ENCODE data around the gene SPOUT1.

The SPOUT1 gene

GRCh38 chr9:128821584-128822406 lies 7.8 kb downstream of the SPOUT1 start:
- no peaks in the 10 kb centered on the region for H3K27me3 ChIP-seq (ENCODE audit: control insufficient read depth, insufficient read depth, low read length)
- H3K9me3 ChIP-seq (ENCODE audit: control insufficient read depth, insufficient read depth, low read depth, low read length) = no peaks in the 10 kb centered on the region
- no peak overlapping the region for H3K9ac ChIP-seq (ENCODE audit: low read length)
- peaks cover 65% of the 10 kb centered on the region for H3K36me3 ChIP-seq (ENCODE audit: control insufficient read depth, insufficient read depth, low read length)
- H3K4me3 ChIP-seq (ENCODE audit: low read depth, low read length) = no peak overlapping the region
- no peak overlapping the region for H3K27ac ChIP-seq (ENCODE audit: low read depth, low read length)
- peaks cover 11% of the 10 kb centered on the region for H3K4me1 ChIP-seq (ENCODE audit: control insufficient read depth, insufficient read depth, low read length)

DNA sequence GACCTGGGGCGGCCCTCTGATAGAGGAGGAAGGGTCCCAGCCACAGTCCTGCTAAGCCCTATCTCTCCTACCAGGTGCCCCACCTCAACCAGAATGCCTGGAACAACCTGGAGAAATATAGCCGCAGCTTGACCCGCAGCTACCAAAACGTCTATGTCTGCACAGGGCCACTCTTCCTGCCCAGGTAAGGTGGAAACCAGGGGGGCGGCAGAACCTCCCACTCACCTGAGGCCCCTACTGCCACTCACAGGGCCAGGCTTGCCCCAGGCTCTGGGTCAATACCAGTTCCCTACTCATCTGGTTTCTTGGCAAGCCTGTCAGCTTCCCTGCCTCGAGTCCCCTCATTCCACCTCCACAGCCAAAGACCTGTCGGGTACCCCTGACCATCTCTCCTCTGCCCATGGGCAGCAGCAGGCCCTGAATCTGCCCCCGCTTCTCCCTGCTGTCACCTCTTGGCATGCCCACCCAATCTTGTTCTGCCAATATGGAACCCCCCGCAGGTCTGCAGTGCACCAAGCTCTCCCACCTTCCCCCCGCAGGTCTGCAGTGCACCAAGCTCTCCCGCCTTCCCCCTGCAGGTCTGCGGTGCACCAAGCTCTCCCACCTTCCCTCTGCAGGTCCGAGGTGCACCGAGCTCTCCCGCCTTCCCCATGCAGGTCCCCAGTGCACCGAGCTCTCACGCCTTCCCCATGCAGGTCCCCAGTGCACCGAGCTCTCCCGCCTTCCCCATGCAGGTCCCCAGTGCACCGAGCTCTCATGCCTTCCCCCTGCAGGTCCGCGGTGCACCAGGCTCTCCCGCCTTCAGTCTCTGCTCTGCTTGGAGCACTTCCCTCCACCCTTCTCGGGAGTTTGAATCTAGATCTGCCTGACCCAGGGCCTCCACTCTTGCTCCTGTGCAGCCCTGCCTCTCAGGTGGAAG lies 8.7 kb downstream of the SPOUT1 start:
- Histone ChIP-seq H3K4me1 (ENCODE audit: control insufficient read depth, insufficient read depth, low read length) (peaks cover 11% of the 10 kb centered on the region), H3K27ac (ENCODE audit: low read depth, low read length) (no peak overlapping the region), H3K36me3 (ENCODE audit: control insufficient read depth, insufficient read depth, low read length) (peaks cover 57% of the 10 kb centered on the region), H3K9me3 (ENCODE audit: control insufficient read depth, insufficient read depth, low read depth, low read length) (no peaks in the 10 kb centered on the region), H3K27me3 (ENCODE audit: control insufficient read depth, insufficient read depth, low read length) (no peaks in the 10 kb centered on the region), H3K4me3 (ENCODE audit: low read depth, low read length) (no peak overlapping the region), H3K9ac (ENCODE audit: low read length) (no peak overlapping the region)

DNA sequence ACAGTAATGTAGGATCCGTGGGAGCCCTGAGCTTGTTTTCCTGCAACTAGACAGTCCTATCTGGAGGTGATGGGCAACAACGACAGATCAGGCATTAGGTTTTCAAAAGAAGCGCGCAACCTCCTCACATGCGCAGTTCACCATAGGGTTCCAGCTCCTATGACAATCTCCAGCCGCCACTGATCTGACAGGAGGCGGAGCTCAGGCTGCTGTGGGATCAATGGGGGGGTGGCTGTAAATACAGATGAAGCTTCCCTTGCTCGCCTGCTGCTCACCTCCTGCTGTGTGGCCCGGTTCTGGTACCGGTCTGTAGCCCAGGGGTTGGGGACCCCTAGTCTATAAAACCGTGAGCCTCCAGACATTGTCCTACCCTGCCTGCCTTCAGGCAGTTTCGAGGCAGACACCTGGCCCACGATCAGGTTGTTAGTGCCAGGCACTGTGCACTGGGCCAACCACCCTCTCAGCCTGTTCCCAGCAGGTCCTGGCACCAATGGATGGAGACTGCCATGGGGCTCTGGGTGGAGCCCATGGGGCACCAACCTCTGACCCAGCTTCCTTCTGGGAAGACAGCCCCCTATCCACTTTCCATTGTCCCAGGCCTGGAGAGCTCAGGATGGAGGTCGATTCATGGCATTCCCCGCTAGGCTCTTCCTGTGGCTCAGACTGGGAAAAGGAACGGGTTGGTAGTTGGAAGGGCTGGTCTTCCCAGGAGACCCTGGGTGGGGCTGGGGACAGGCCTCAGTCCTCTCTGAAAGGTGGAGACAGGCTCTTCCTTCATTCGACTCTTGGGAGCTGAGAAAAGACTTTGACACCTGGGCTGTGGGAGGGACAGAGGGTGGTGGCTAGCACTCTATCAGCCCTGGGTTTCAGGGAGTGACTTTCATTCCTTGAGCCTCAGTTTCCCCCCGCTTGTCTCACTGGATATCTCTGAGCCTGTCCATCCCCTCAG lies 9.6 kb downstream of the SPOUT1 start:
- peak overlapping the region; percentile 83; the same call in 1 of the 2 replicates for H3K4me3 ChIP-seq (ENCODE audit: low read depth, low read length)
- H3K27ac ChIP-seq (ENCODE audit: low read depth, low read length) = no peak overlapping the region
- H3K27me3 ChIP-seq (ENCODE audit: control insufficient read depth, insufficient read depth, low read length) = no peaks in the 10 kb centered on the region
- peaks cover 47% of the 10 kb centered on the region for H3K36me3 ChIP-seq (ENCODE audit: control insufficient read depth, insufficient read depth, low read length)
- H3K9ac ChIP-seq (ENCODE audit: low read length) = no peak overlapping the region
- H3K4me1 ChIP-seq (ENCODE audit: control insufficient read depth, insufficient read depth, low read length) = peaks cover 11% of the 10 kb centered on the region
- no peaks in the 10 kb centered on the region for H3K9me3 ChIP-seq (ENCODE audit: control insufficient read depth, insufficient read depth, low read depth, low read length)

DNA sequence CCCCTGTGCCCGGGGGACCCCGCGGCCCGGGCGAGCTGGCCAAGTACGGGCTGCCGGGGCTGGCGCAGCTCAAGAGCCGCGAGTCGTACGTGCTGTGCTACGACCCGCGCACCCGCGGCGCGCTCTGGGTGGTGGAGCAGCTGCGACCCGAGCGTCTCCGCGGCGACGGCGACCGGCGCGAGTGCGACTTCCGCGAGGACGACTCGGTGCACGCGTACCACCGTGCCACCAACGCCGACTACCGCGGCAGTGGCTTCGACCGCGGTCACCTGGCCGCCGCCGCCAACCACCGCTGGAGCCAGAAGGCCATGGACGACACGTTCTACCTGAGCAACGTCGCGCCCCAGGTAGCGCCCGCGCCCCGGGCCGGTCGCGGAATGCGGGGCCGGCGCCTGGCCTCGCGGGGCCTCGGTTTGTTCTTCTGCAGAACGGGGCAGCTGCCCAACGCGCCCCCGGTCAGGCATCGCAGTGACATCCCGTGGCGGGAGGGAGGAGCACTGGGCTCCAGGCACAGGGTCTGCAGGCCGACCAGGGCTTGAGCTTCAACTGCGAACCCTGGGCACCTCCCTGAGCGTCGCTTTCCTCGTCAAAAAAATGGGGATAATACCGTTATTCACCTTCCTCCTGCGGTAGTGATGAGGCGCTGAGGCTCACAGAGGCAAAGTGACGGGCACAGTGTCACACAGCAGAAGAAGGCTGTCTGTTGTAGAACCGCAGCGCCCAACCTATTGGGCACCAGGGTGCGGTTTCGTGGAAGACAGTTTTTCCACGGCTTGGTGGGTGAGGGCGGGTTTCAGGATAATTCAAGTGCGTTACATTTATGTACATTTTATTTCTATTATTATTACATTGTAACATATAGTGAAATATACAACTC lies 10.5 kb downstream of the SPOUT1 start:
- Histone ChIP-seq H3K36me3 (ENCODE audit: control insufficient read depth, insufficient read depth, low read length) (peaks cover 38% of the 10 kb centered on the region), H3K27ac (ENCODE audit: low read depth, low read length) (no peak overlapping the region), H3K27me3 (ENCODE audit: control insufficient read depth, insufficient read depth, low read length) (no peaks in the 10 kb centered on the region), H3K4me1 (ENCODE audit: control insufficient read depth, insufficient read depth, low read length) (peaks cover 11% of the 10 kb centered on the region), H3K4me3 (ENCODE audit: low read depth, low read length) (peak overlapping the region; percentile 83), H3K9me3 (ENCODE audit: control insufficient read depth, insufficient read depth, low read depth, low read length) (no peaks in the 10 kb centered on the region), H3K9ac (ENCODE audit: low read length) (peak overlapping the region; percentile 69)

GRCh38 chr9:128818099-128818838 lies 11.3 kb downstream of the SPOUT1 start, which contains the start of gene ENDOG:
Gene ENDOG, plus strand, starts transcription at chr9:128818500. Its CDS starts 185 bp downstream, at chr9:128818685.
- Histone ChIP-seq H3K36me3 (ENCODE audit: control insufficient read depth, insufficient read depth, low read length) (peaks cover 30% of the 10 kb centered on the region), H3K27me3 (ENCODE audit: control insufficient read depth, insufficient read depth, low read length) (no peaks in the 10 kb centered on the region), H3K27ac (ENCODE audit: low read depth, low read length) (no peak within 1 kb of the TSS), H3K4me3 (ENCODE audit: low read depth, low read length) (peak within 1 kb of the TSS; percentile 83), H3K9ac (ENCODE audit: low read length) (peak within 1 kb of the TSS; percentile 69), H3K9me3 (ENCODE audit: control insufficient read depth, insufficient read depth, low read depth, low read length) (no peaks in the 10 kb centered on the region), H3K4me1 (ENCODE audit: control insufficient read depth, insufficient read depth, low read length) (peaks cover 11% of the 10 kb centered on the region)

DNA sequence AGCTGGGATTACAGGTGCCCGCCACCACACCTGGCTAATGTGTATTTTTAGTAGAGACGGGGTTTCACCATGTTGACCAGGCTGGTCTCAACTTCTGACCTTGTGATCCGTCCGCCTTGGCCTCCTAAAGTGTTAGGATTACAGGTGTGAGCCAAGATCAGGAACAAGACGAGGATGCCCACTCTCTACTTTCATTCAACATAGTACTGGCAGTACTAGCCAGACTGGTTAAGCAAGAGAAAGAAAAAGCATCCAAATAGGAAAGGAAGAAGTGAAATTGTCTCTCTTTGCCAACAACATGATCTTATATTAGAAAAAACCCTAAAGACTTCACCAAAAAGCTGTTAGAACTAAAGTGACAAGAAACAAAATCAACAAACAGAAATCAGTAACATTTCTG lies 18.7 kb downstream of the SPOUT1 start:
- Histone ChIP-seq H3K4me3 (ENCODE audit: low read depth, low read length) (no peak overlapping the region), H3K9me3 (ENCODE audit: control insufficient read depth, insufficient read depth, low read depth, low read length) (no peaks in the 10 kb centered on the region), H3K36me3 (ENCODE audit: control insufficient read depth, insufficient read depth, low read length) (peaks cover 31% of the 10 kb centered on the region), H3K9ac (ENCODE audit: low read length) (no peak overlapping the region), H3K27me3 (ENCODE audit: control insufficient read depth, insufficient read depth, low read length) (no peaks in the 10 kb centered on the region), H3K27ac (ENCODE audit: low read depth, low read length) (no peak overlapping the region), H3K4me1 (ENCODE audit: control insufficient read depth, insufficient read depth, low read length) (no peaks in the 10 kb centered on the region)

DNA sequence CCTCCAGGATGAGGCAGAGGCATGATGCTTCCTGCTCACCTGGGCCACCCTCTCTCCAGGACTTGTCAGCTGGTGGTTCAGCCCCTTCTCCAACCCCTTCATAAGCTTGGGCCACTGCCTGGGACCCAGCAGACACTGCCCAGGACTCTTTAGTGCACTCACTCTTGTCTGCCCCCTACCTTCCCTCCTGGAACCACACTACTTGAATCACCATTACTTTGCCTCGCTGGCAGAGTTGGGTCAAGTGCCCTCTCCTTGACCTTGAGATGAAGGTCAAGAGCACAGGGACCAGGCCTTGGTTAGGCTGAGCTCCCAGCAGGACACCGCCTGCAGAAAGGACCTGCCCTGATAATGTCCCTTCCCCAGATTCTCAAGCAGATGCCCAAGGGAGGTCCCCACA lies 19.8 kb downstream of the SPOUT1 start:
- Histone ChIP-seq H3K36me3 (ENCODE audit: control insufficient read depth, insufficient read depth, low read length) (peaks cover 41% of the 10 kb centered on the region), H3K4me3 (ENCODE audit: low read depth, low read length) (no peak overlapping the region), H3K27me3 (ENCODE audit: control insufficient read depth, insufficient read depth, low read length) (no peaks in the 10 kb centered on the region), H3K4me1 (ENCODE audit: control insufficient read depth, insufficient read depth, low read length) (no peaks in the 10 kb centered on the region), H3K27ac (ENCODE audit: low read depth, low read length) (no peak overlapping the region), H3K9me3 (ENCODE audit: control insufficient read depth, insufficient read depth, low read depth, low read length) (no peaks in the 10 kb centered on the region), H3K9ac (ENCODE audit: low read length) (no peak overlapping the region)

- Histone ChIP-seq H3K36me3 (ENCODE audit: control insufficient read depth, insufficient read depth, low read length) (peaks cover 42% of the 10 kb centered on the region), H3K9ac (ENCODE audit: low read length) (no peak overlapping the region), H3K27ac (ENCODE audit: low read depth, low read length) (no peak overlapping the region), H3K4me3 (ENCODE audit: low read depth, low read length) (no peak overlapping the region), H3K27me3 (ENCODE audit: control insufficient read depth, insufficient read depth, low read length) (no peaks in the 10 kb centered on the region), H3K4me1 (ENCODE audit: control insufficient read depth, insufficient read depth, low read length) (no peaks in the 10 kb centered on the region), H3K9me3 (ENCODE audit: control insufficient read depth, insufficient read depth, low read depth, low read length) (no peaks in the 10 kb centered on the region)
Observed at GRCh38 chr9:128809036-128809599, 20.5 kb downstream of the SPOUT1 start.

GRCh38 chr9:128808543-128808942 lies 21.1 kb downstream of the SPOUT1 start:
- Histone ChIP-seq H3K27me3 (ENCODE audit: control insufficient read depth, insufficient read depth, low read length) (no peaks in the 10 kb centered on the region), H3K9ac (ENCODE audit: low read length) (no peak overlapping the region), H3K4me3 (ENCODE audit: low read depth, low read length) (no peak overlapping the region), H3K27ac (ENCODE audit: low read depth, low read length) (no peak overlapping the region), H3K4me1 (ENCODE audit: control insufficient read depth, insufficient read depth, low read length) (no peaks in the 10 kb centered on the region), H3K9me3 (ENCODE audit: control insufficient read depth, insufficient read depth, low read depth, low read length) (no peaks in the 10 kb centered on the region), H3K36me3 (ENCODE audit: control insufficient read depth, insufficient read depth, low read length) (peaks cover 48% of the 10 kb centered on the region)

Measured in HUES6 (cell line).